GM13977 (cell line): ENCODE results near the gene RDH13.

Experiments
- DNase-seq: peaks from one replicate; pipeline ENCODE4 v3.0.0; 2012; ENCODE audit warnings: low spot score
- in situ Hi-C: fragments of 300-500 bp; cut with MboI; formaldehyde crosslinking; loops from one replicate; pipeline ENCODE4 v1.12.0; 2022; ENCODE audit warnings: low sequenced_read_pairs, low pct_unique_long_range_greater_than_20kb, mixed read lengths, inconsistent platforms; ENCODE audit not compliant: unreplicated experiment
- TF ChIP-seq, protein P1 (sequence below): IDR thresholded peaks from 2 replicates; pipeline ENCODE4 v1.5.1; 2012; ENCODE audit warnings: mild to moderate bottlenecking, control low read depth; ENCODE audit not compliant: insufficient read depth; ENCODE audit errors: extremely low read depth, missing control alignments

The RDH13 gene

DNA sequence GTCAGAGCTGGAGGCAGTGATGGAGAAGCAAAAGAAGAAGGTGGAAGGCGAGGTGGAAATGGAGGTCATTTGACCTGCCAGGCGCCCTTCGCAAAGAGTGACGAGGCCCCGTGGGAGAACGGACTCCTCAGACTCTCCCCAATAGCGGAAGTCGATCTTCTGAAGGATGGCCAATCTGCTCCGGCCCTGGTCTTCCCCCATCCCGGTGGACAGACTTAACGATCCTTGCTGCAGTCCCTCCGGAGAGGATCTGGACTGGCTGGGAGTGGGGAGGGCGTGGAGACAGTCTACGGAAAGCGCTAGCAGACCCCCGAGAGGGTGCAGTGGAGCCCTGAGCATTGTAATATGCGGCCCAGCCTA lies 24.6 kb upstream of the RDH13 start:
- TF ChIP-seq, protein P1, sequence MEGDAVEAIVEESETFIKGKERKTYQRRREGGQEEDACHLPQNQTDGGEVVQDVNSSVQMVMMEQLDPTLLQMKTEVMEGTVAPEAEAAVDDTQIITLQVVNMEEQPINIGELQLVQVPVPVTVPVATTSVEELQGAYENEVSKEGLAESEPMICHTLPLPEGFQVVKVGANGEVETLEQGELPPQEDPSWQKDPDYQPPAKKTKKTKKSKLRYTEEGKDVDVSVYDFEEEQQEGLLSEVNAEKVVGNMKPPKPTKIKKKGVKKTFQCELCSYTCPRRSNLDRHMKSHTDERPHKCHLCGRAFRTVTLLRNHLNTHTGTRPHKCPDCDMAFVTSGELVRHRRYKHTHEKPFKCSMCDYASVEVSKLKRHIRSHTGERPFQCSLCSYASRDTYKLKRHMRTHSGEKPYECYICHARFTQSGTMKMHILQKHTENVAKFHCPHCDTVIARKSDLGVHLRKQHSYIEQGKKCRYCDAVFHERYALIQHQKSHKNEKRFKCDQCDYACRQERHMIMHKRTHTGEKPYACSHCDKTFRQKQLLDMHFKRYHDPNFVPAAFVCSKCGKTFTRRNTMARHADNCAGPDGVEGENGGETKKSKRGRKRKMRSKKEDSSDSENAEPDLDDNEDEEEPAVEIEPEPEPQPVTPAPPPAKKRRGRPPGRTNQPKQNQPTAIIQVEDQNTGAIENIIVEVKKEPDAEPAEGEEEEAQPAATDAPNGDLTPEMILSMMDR, result no peak
- in situ Hi-C loops, result no loop called here
- DNase-seq, result no peak

DNA sequence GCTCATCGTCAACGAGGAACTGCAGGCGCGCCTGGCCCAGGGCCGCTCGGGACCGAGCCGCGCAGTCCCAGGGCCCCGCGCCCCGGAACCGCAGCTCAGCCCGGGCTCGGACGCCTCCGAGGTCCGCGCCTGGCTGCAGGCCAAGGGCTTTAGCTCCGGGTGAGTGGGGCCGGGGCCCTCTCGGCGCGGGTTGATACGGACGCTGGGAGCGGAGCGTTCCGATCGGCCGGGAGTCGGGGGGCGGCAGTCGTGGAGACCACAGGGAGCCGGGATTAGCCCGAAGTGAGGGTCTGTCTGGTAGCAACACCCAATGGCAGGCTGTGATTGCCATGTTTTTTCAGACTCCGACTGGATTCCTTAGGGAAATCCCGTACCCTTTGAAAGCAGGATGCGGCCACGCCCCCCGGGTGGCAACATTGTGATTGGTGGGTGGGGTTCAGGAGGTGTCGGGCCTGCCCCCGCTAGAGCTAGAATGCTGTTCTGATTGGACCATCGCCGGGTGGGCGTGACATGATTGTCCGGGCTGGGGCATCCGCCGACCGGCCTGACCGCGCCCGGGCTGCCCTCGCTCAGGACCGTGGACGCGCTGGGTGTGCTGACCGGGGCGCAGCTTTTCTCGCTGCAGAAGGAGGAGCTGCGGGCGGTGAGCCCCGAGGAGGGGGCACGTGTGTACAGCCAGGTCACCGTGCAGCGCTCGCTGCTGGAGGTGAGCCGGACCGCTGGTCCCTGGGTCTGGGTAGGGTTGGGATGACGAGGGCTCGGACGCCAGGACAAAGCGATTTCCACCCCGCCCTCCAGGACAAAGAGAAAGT lies 24.0 kb upstream of the RDH13 start:
- in situ Hi-C loops, result no loop called here

GRCh38 chr19:55085923-55086715 lies 23.2 kb upstream of the RDH13 start:
- DNase-seq, result peak; percentile 47
- in situ Hi-C loops, result no loop called here
- TF ChIP-seq, protein P1, result no peak

More for the DNA sequence above, 24.0 kb upstream of the RDH13 start:
- peak; percentile 88 for DNase-seq
- TF ChIP-seq, protein P1, result no peak

GRCh38 chr19:55084416-55084815 lies 21.5 kb upstream of the RDH13 start:
- TF ChIP-seq, protein P1, result no peak
- DNase-seq, result no peak
- in situ Hi-C loops, result no loop called here

DNA sequence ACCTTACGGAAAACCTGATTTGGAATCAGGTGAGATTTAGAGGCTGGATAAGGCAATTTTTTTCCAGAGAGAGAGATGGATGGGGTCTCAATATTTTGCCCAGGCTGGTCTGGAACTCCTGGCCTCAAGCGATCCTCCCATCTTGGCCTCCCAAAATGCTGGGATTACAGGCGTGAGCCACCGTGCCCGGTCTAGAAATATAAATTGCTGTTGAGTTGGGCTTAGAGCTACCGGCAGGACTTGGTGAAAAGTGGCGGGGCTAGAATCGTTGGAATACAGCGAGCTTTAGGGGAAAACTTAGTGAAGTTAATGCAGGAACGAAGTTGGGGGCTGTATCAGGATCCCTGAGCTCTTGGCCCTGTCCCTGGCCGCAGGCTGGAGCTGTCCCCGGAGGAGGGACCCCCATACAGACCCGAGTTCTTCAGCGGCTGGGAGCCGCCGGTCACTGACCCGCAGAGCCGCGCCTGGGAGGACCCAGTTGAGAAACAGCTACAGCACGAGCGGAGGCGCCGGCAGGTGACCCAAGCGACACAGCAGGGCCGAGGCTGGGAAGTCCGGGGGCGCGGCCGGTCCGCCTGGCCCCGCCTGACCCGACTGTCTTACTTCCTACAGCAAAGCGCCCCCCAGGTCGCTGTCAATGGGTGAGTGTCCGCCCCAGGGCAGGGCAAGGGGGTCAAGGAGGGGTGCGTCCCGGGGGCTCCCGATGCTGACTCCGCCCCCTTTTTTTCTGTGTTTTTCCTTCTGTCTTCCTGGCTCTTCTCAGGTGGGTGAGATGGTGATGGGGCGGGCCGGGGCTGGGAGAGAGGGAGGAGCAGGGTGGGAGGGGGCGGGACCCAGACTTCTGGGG lies 20.3 kb upstream of the RDH13 start:
- TF ChIP-seq, protein P1, result no peak
- in situ Hi-C loops, result no loop called here
- DNase-seq, result no peak

DNA sequence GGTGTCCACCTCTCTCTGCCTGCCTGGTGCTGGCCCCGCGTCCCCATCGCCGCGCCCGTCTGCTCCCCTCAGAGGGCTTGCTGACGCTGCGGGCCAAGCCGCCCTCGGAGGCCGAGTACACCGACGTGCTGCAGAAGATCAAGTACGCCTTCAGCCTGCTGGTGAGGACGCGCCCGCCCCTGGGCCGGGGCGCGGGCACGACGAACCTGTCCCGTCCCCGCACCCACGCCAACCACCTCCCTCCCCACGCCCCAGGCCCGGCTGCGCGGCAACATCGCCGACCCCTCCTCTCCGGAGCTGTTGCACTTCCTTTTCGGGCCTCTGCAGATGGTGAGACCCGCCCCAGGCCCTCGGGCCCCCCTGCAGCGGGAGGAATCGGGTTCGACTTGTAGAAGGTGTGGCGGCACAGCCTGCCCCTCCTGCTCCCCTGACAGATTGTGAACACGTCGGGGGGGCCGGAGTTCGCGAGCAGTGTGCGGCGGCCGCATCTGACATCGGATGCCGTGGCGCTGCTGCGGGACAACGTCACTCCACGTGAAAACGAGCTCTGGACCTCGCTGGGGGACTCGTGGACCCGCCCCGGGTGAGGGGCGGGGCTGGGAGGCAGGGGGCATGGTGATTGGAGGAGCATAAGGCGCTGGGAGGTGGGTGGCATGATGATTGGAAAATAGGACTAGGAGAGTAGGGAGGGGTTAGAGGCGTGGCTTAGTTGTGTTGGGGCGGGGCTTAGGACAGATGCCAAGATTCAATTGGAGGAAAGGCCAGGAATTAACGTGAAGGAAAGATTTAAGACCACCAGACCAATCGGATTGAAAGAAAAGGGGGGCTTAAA lies 19.3 kb upstream of the RDH13 start:
- in situ Hi-C loops, result no loop called here
- peak; percentile 86 for DNase-seq
- TF ChIP-seq, protein P1, result no peak
